Lower lobe of right lung (tissue), 2 donors: Measurements from ENCODE around the gene MACROH2A2. TPM values are rescaled to one million over a fixed set of nuclear protein-coding genes. Genes with fewer than 3 reads are reported as not detected.

Experiments used
- ATAC-seq, 2 donors: fragments of 200-7000 bp; cut with Tn5 transposase; one replicate each; pipeline ENCODE4 v1.9.1; 2020 to 2022; ENCODE audit warnings: mild to moderate bottlenecking in 2 of 2, moderate library complexity in 2 of 2
- DNase-seq: peaks from one replicate; pipeline ENCODE4 v3.0.0-alpha.2; 2020
- H3K27ac ChIP-seq: fragments of 200-600 bp; one replicate; pipeline ENCODE4 v1.8.0; 2022
- H3K27me3 ChIP-seq: fragments of 200-600 bp; one replicate; pipeline ENCODE4 v1.8.0; 2022; ENCODE audit warnings: low read depth
- H3K36me3 ChIP-seq: fragments of 200-600 bp; one replicate; pipeline ENCODE4 v1.8.0; 2022; ENCODE audit warnings: mild to moderate bottlenecking
- H3K4me1 ChIP-seq: fragments of 200-600 bp; one replicate; pipeline ENCODE4 v1.8.0; 2022
- H3K4me3 ChIP-seq: fragments of 200-600 bp; one replicate; pipeline ENCODE4 v1.8.0; 2022; ENCODE audit warnings: mild to moderate bottlenecking
- H3K9me3 ChIP-seq: fragments of 200-600 bp; one replicate; pipeline ENCODE4 v1.8.0; 2022
- CTCF ChIP-seq: fragments of 200-600 bp; IDR thresholded peaks from one replicate; pipeline ENCODE4 v1.8.0; 2022; ENCODE audit warnings: antibody characterized with exemption, mild to moderate bottlenecking
- intact Hi-C: fragments of 100-400 bp; cut with DNase I; formaldehyde crosslinking; loops from one replicate; pipeline ENCODE4 v1.11.0; 2022
- long read RNA-seq: library from polyadenylated mRNA; unstranded; transcript quantifications from one replicate; pipeline ENCODE4 v2.0.0, GENCODE V29; 2021
- total RNA-seq: library from RNA; stranded (reverse); fragmentation: NEBNext Ultra II Directional; extraction: Animal tissue kit (Norgen Biotek cat#: 25700); gene quantifications from one replicate; pipeline ENCODE4 v1.2.1, GENCODE V29; 2021
- donor health status: DM: no; HTN: yes; CAD: no; lungs with severe emphysema.

Gene MACROH2A2
- 6.6 TPM for total RNA-seq
- long read RNA-seq, transcript H2AFY2-201 (9 exons, 1,980 nt): major isoform, 14 of 21 reads
- long read RNA-seq, partial matches to known transcripts: 1 of 21 reads
- long read RNA-seq, other reads (novel, unspliced or antisense): 6 of 21 reads

GRCh38 chr10:70052462-70053217 is at the start of gene MACROH2A2:
Gene MACROH2A2 (plus strand): TSS chr10:70052846. CDS start chr10:70075659, 22,813 bp downstream.
- H3K27ac ChIP-seq: peak within 1 kb of the TSS; percentile 49
- no peaks in the 10 kb centered on the region for H3K9me3 ChIP-seq
- intact Hi-C loops: no loop called here
- ATAC-seq (peak; percentile 85 to 89), DNase-seq (peak; percentile 53)
- peak; percentile 28 for TF ChIP-seq CTCF
- peaks cover 29% of the 10 kb centered on the region for H3K27me3 ChIP-seq
- H3K36me3 ChIP-seq: no peaks in the 10 kb centered on the region
- peak within 1 kb of the TSS; percentile 72 for H3K4me3 ChIP-seq
- peaks cover 8% of the 10 kb centered on the region for H3K4me1 ChIP-seq

GRCh38 chr10:70007116-70007820 is 45.4 kb upstream of the MACROH2A2 start:
- no peak for ATAC-seq
- Histone ChIP-seq H3K4me1 (no peaks in the 10 kb centered on the region), H3K36me3 (no peaks in the 10 kb centered on the region)

GRCh38 chr10:70031215-70031614 is 21.4 kb upstream of the MACROH2A2 start:
- no peaks in the 10 kb centered on the region for H3K4me1 ChIP-seq

More at GRCh38 chr10:70007116-70007820, 45.4 kb upstream of the MACROH2A2 start:
- H3K9me3 ChIP-seq: no peaks in the 10 kb centered on the region
- no peak for TF ChIP-seq CTCF
- intact Hi-C loops: no loop called here
- H3K27me3 ChIP-seq: no peaks in the 10 kb centered on the region
- H3K4me3 ChIP-seq: no peak overlapping the region
- H3K27ac ChIP-seq: no peak overlapping the region
- no peak for DNase-seq

GRCh38 chr10:70032667-70033289 is 19.9 kb upstream of the MACROH2A2 start:
- Histone ChIP-seq H3K27me3 (no peaks in the 10 kb centered on the region), H3K4me3 (no peak overlapping the region), H3K27ac (no peak overlapping the region), H3K4me1 (no peaks in the 10 kb centered on the region), H3K36me3 (no peaks in the 10 kb centered on the region), H3K9me3 (peaks cover 13% of the 10 kb centered on the region)
- no peak for DNase-seq
- no peak for TF ChIP-seq CTCF
- no peak for ATAC-seq
- intact Hi-C loops: no loop called here

More at GRCh38 chr10:70031215-70031614, 21.4 kb upstream of the MACROH2A2 start:
- Histone ChIP-seq H3K36me3 (no peaks in the 10 kb centered on the region), H3K27ac (no peak overlapping the region), H3K9me3 (peaks cover 13% of the 10 kb centered on the region), H3K27me3 (no peaks in the 10 kb centered on the region), H3K4me3 (no peak overlapping the region)
- no peak for DNase-seq
- ATAC-seq: no peak
- intact Hi-C loops: no loop called here
- TF ChIP-seq CTCF: no peak

GRCh38 chr10:70034232-70034631 is 18.4 kb upstream of the MACROH2A2 start:
- DNase-seq (no peak), ATAC-seq (no peak)
- no peaks in the 10 kb centered on the region for H3K27me3 ChIP-seq
- no peaks in the 10 kb centered on the region for H3K4me1 ChIP-seq
- intact Hi-C loops: no loop called here
- H3K4me3 ChIP-seq: no peak overlapping the region
- TF ChIP-seq CTCF: no peak
- no peaks in the 10 kb centered on the region for H3K36me3 ChIP-seq
- no peak overlapping the region for H3K27ac ChIP-seq
- peaks cover 14% of the 10 kb centered on the region for H3K9me3 ChIP-seq
